HepG2 (cell line): ENCODE results near the gene PANX1. TPM values are rescaled to one million over a fixed set of nuclear protein-coding genes. Genes with fewer than 3 reads are reported as not detected.

Experiments used
- ATAC-seq: fragments of 200-7000 bp; cut with Tn5 transposase; 3 replicates; pipeline ENCODE4 v1.9.1; 2020; ENCODE audit warnings: mild to moderate bottlenecking, moderate library complexity
- BruUV-seq: library from RNA; stranded (reverse); fragments of 400-500 nt; replicated peaks from 2 replicates; lab custom pipeline; 2021; lab: Mats Ljungman, UMichigan
- CTCF ChIA-PET: fragments of 300-600 bp; formaldehyde crosslinking; extraction: SDS; loops from one replicate; lab custom pipeline; 2021; ENCODE audit warnings: low total read pairs, inconsistent platforms, low intra/inter-chr PET ratio; lab: Yijun Ruan, JAX
- POLR2A ChIA-PET: fragments of 350-600 bp; sonication (Branson Sonifier 250); formaldehyde crosslinking; loops from one replicate; lab custom pipeline; 2020; ENCODE audit warnings: antibody characterized with exemption, inconsistent platforms; lab: Yijun Ruan, JAX
- DNase-seq: peaks from one replicate; pipeline ENCODE4 v3.0.0-alpha.2; 2015; ENCODE audit warnings: low spot score
- FAIRE-seq: peaks from 3 replicates; lab custom pipeline; 2011; peaks lifted over from hg19 to GRCh38; lab: Jason Lieb, UNC
- H2AFZ ChIP-seq: one replicate; pipeline ENCODE4 v1.6.1; 2011; ENCODE audit warnings: low read length, inconsistent platforms
- H3K27ac ChIP-seq: fragments of 300-600 bp; 3 replicates; pipeline ENCODE4 v1.8.0; 2011; ENCODE audit warnings: mixed run types, mild to moderate bottlenecking, mixed read lengths, low read length, inconsistent platforms; ENCODE audit not compliant: insufficient read depth; ENCODE audit errors: extremely low read length
- H3K27me3 ChIP-seq, 2 experiments: fragments of 200-600 bp in 1 of 2; 2 replicates in 1 of 2; 3 replicates in 1 of 2; pipeline versions ENCODE4 v1.6.0 to v1.8.0; 2011; ENCODE audit warnings: low read length in 2 of 2, mild to moderate bottlenecking in 2 of 2, moderate library complexity in 2 of 2, inconsistent platforms in 1 of 2; ENCODE audit not compliant: insufficient read depth in 2 of 2, control insufficient read depth in 1 of 2
- H3K36me3 ChIP-seq, 2 experiments: fragments of 200-600 bp in 1 of 2; replicated peaks in 1 of 2; 2 replicates in 1 of 2; 3 replicates in 1 of 2; pipeline versions ENCODE4 v1.5.1 to v1.8.0; 2011; ENCODE audit warnings: low read length in 2 of 2, inconsistent platforms in 1 of 2; ENCODE audit not compliant: insufficient read depth in 2 of 2, control insufficient read depth in 1 of 2
- H3K4me1 ChIP-seq: 2 replicates; pipeline ENCODE4 v1.5.1; 2012; ENCODE audit warnings: low read length, inconsistent platforms; ENCODE audit not compliant: insufficient read depth
- H3K4me2 ChIP-seq: 2 replicates; pipeline ENCODE4 v1.6.0; 2011; ENCODE audit warnings: low read depth, low read length, inconsistent platforms
- H3K4me3 ChIP-seq, 3 experiments: fragments of 200-600 bp in 1 of 3; sonication (generic), shearing (Covaris generic) in 1 of 3; replicated peaks in 1 of 3; 2 replicates each; pipeline ENCODE4 v1.5.1; 2011 to 2016; ENCODE audit warnings: low read length in 3 of 3, inconsistent platforms in 2 of 3, low read depth in 2 of 3, mild to moderate bottlenecking in 2 of 3, control low read depth in 1 of 3, mixed read lengths in 1 of 3; ENCODE audit not compliant: insufficient read depth in 1 of 3
- H3K79me2 ChIP-seq: one replicate; pipeline ENCODE4 v1.6.1; 2011; ENCODE audit warnings: low read length, inconsistent platforms; ENCODE audit not compliant: insufficient read depth
- H3K9ac ChIP-seq: 2 replicates; pipeline ENCODE4 v1.6.0; 2011; ENCODE audit warnings: mild to moderate bottlenecking, low read depth, low read length, inconsistent platforms; ENCODE audit not compliant: insufficient read depth
- H3K9me3 ChIP-seq: 2 replicates; pipeline ENCODE4 v1.5.1; 2012; ENCODE audit warnings: mild to moderate bottlenecking, low read length
- H4K20me1 ChIP-seq: 2 replicates; pipeline ENCODE4 v1.6.0; 2011; ENCODE audit warnings: inconsistent platforms, mild to moderate bottlenecking, low read length, moderate library complexity; ENCODE audit not compliant: insufficient read depth
- DPF2 ChIP-seq: sonication (generic); formaldehyde crosslinking; IDR thresholded peaks from 2 replicates; pipeline ENCODE4 v1.4.0; 2020; ENCODE audit warnings: mild to moderate bottlenecking, low read depth, missing genetic modification reagents, borderline replicate concordance
- IRF9 ChIP-seq: sonication (generic); formaldehyde crosslinking; IDR thresholded peaks from 2 replicates; pipeline ENCODE4 v1.8.0; 2022; ENCODE audit warnings: missing genetic modification reagents, mild to moderate bottlenecking, borderline replicate concordance
- MXD1 ChIP-seq: sonication (generic); formaldehyde crosslinking; IDR thresholded peaks from 2 replicates; pipeline ENCODE4 v1.4.0; 2020; ENCODE audit warnings: mild to moderate bottlenecking, missing genetic modification reagents
- SOX13 ChIP-seq, 3 experiments: fragments of 450-650 bp in 1 of 3; sonication (generic) in 1 of 3; formaldehyde crosslinking in 1 of 3; IDR thresholded peaks in 2 of 3; conservative IDR thresholded peaks in 1 of 3; 2 replicates each; pipeline versions ENCODE4 v1.5.0 to v1.6.1; 2016 to 2020; ENCODE audit warnings: antibody characterized with exemption in 1 of 3, mild to moderate bottlenecking in 1 of 3, missing compliant biosample characterization in 1 of 3, missing genetic modification reagents in 1 of 3, moderate library complexity in 1 of 3
- ZBTB4 ChIP-seq: sonication (generic); formaldehyde crosslinking; IDR thresholded peaks from 2 replicates; pipeline ENCODE4 v1.4.0; 2020; ENCODE audit warnings: missing genetic modification reagents, mild to moderate bottlenecking, borderline replicate concordance
- ZNF441 ChIP-seq: sonication (generic); formaldehyde crosslinking; IDR thresholded peaks from 2 replicates; pipeline ENCODE4 v1.7.0; 2021; ENCODE audit warnings: missing genetic modification reagents, borderline replicate concordance
- WGBS: methylation state at CpG from one replicate; pipeline ENCODE4 v1.1.6; 2017; ENCODE audit warnings: low lambda C conversion rate; 5-methylcytosine and 5-hydroxymethylcytosine counted together
- in situ Hi-C: cut with HindIII; loops from 2 replicates; pipeline ENCODE4 v1.10.0; 2017; ENCODE audit warnings: low pct_unique_long_range_greater_than_20kb; ENCODE audit not compliant: extremely low pct_ligation_motif_present
- intact Hi-C: fragments of 100-400 bp; cut with micrococcal nuclease; formaldehyde crosslinking; loops from one replicate; pipeline ENCODE4 v1.10.0; 2022; ENCODE audit not compliant: unreplicated experiment
- polyA plus RNA-seq, 8 experiments: library from polyadenylated mRNA; depleted of rRNA in 3 of 8; stranded (reverse) in 7 of 8; unstranded in 1 of 8; fragments of >200 nt; fragmentation: Illumina TruSeq in 4 of 8; extraction: Trizol in 4 of 8; gene quantifications; 2 replicates each; pipeline versions ENCODE4 v1.2.1 to v1.2.3, GENCODE V29; 2011 to 2016; ENCODE audit warnings: low read depth in 4 of 8, missing spikeins in 1 of 8, mixed read lengths in 1 of 8; ENCODE audit not compliant: insufficient read depth in 1 of 8
- total RNA-seq, 5 experiments: library from RNA; depleted of rRNA; stranded (reverse); fragments of >200 nt; fragmentation: Illumina TruSeq; extraction: Trizol; gene quantifications; 2 replicates each; pipeline ENCODE4 v1.2.3, GENCODE V29; 2016; ENCODE audit warnings: low read depth in 1 of 5

The PANX1 gene
- total and polyA plus RNA-seq, 2 of the 13 experiments (the other 11 are each of a cell fraction or from before 2014, with no cell fraction given) = 8.3 to 24.8 TPM

GRCh38 chr11:94142308-94143281, 14.0 kb downstream of the PANX1 start:
- H3K27me3 ChIP-seq = no peaks in the 10 kb centered on the region
- peaks cover 16% of the 10 kb centered on the region for H4K20me1 ChIP-seq
- in situ Hi-C loops = no loop called here
- peaks cover 61% of the 10 kb centered on the region for H3K4me1 ChIP-seq
- 95% methylated on average over 7 of the region's 7 CpGs for WGBS
- DNase-seq = peak; percentile 56
- intact Hi-C loops = no loop called here
- peaks cover 61% of the 10 kb centered on the region for H3K79me2 ChIP-seq
- no peak for FAIRE-seq
- H3K9ac ChIP-seq = no peak overlapping the region
- H3K4me3 ChIP-seq = no peak overlapping the region
- 0 out of 3 replicates have a peak, but pooled peaks have one; percentile 18 for ATAC-seq
- H2AFZ ChIP-seq = no peak overlapping the region
- H3K36me3 ChIP-seq = no peaks in the 10 kb centered on the region; a peak in 1 of 5 replicates
- no TSS peak for BruUV-seq
- no peaks in the 10 kb centered on the region for H3K9me3 ChIP-seq
- CTCF ChIA-PET = no interaction called here
- H3K27ac ChIP-seq = no peak overlapping the region
- POLR2A ChIA-PET = interaction anchor here (3.1 kb wide), 1 partner anchor 14 kb away, joined by 10 read pairs; the partner anchor contains the start of gene PANX1
- H3K4me2 ChIP-seq = no peak overlapping the region
- TF ChIP-seq ZNF441 (CRISPR knock-in tag) (no peak), MXD1 (CRISPR knock-in tag) (no peak), IRF9 (CRISPR knock-in tag) (no peak), ZBTB4 (no peak), SOX13 (IDR thresholded peaks at IDR 0.05) (no peak), SOX13 (CRISPR knock-in tag; conservative IDR thresholded peaks at IDR 0.05 in 1 of 2, IDR thresholded peaks at IDR 0.05 in 1 of 2) (peak in 1 of 2 experiments; percentile 62; a peak in 1 of 4 replicates), DPF2 (no peak)
- TF ChIP-seq, all 625 proteins: peak for 1
